GM21717 (cell line): ENCODE measurements around the gene PEPD.

Experiments used
- ATAC-seq: cut with Tn5 transposase; IDR thresholded peaks from one replicate; pipeline ENCODE4 v1.9.1; 2021; ENCODE audit warnings: mild to moderate bottlenecking, moderate library complexity; ENCODE audit not compliant: unreplicated experiment

PEPD gene

GRCh38 chr19:33461256-33462111 is 60.1 kb downstream of the PEPD start:
- no peak for ATAC-seq

- ATAC-seq, result no peak
Measured at GRCh38 chr19:33460221-33460908, 61.2 kb downstream of the PEPD start.

- no peak for ATAC-seq
Measured at GRCh38 chr19:33459222-33460090, 62.1 kb downstream of the PEPD start.

- ATAC-seq, result no peak
Measured at GRCh38 chr19:33458807-33459206, 62.8 kb downstream of the PEPD start.

GRCh38 chr19:33458171-33458633 is 63.4 kb downstream of the PEPD start:
- no peak for ATAC-seq

- no peak for ATAC-seq
Measured at GRCh38 chr19:33456845-33457220, 64.8 kb downstream of the PEPD start.

- ATAC-seq, result no peak
Measured at GRCh38 chr19:33456076-33456844, 65.3 kb downstream of the PEPD start.

- no peak for ATAC-seq
Measured at GRCh38 chr19:33453265-33453664, 68.3 kb downstream of the PEPD start.

GRCh38 chr19:33450689-33451088 is 70.9 kb downstream of the PEPD start:
- no peak for ATAC-seq

GRCh38 chr19:33449799-33450198 is 71.8 kb downstream of the PEPD start:
- ATAC-seq, result no peak

- no peak for ATAC-seq
Measured at GRCh38 chr19:33448159-33448516, 73.5 kb downstream of the PEPD start.

- ATAC-seq, result no peak
Measured at GRCh38 chr19:33447336-33448158, 74.0 kb downstream of the PEPD start.

- no peak for ATAC-seq
Measured at GRCh38 chr19:33446330-33447293, 75.0 kb downstream of the PEPD start.

GRCh38 chr19:33445442-33446329 is 75.9 kb downstream of the PEPD start:
- ATAC-seq, result no peak

GRCh38 chr19:33444562-33445441 is 76.8 kb downstream of the PEPD start:
- no peak for ATAC-seq
